IMR-90 (cell line): ENCODE measurements around the gene NDUFS2.

Source experiments
- CTCF ChIP-seq: conservative IDR thresholded peaks from 2 replicates; pipeline ENCODE4 v1.5.1; 2012; ENCODE audit warnings: mild to moderate bottlenecking, low read depth, low read length, improper control_type of control experiment
- RCOR1 ChIP-seq: IDR thresholded peaks from 2 replicates; pipeline ENCODE4 v1.6.1; 2012; ENCODE audit warnings: mild to moderate bottlenecking, low read length, improper control_type of control experiment; ENCODE audit not compliant: insufficient replicate concordance

- TF ChIP-seq CTCF, result no peak
- no peak for TF ChIP-seq RCOR1
Measured at GRCh38 chr1:161219078-161219892, 17.1 kb downstream of the NDUFS2 start.
